Measurements from ENCODE around the gene TPH2.

TPH2 gene

GRCh38 chr12:71940068-71940467 is 1.4 kb downstream of the TPH2 start:
- no peaks in the 10 kb centered on the region for H3K27me3 ChIP-seq (ENCODE audit: insufficient read depth, insufficient read length)

DNA sequence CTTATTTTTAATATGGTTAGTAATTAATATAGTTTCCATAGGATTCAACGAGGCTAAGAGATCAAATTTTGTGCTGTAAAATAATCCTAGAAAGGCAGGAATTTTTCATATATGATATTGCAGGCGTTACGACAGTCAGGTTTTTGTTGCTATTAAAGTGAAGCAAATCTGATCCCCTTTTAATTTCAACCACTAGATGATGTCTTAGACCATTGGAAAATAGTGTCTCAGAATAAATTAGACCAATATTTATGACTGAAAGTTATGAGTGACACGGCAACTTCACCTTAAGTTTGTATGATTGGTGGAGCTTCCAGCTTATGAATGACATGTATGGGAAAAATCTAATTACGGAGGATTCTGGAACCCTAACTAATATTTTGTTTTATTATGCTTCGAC is 2.5 kb downstream of the TPH2 start:
- Histone ChIP-seq H3K27me3 (ENCODE audit: insufficient read depth, insufficient read length) (no peaks in the 10 kb centered on the region), H3K4me1 (ENCODE audit: insufficient read depth, insufficient read length) (no peaks in the 10 kb centered on the region), H3K4me3 (ENCODE audit: insufficient read length, low read depth) (no peak overlapping the region), H3K9ac (ENCODE audit: insufficient read length, low read depth) (no peak overlapping the region), H3K36me3 (ENCODE audit: insufficient read depth, insufficient read length, low read length) (no peaks in the 10 kb centered on the region), H3K9me3 (ENCODE audit: insufficient read depth, low read length) (no peaks in the 10 kb centered on the region)
- no peak for DNase-seq (ENCODE audit: low read depth, low spot score)
- TF ChIP-seq YY1 (IDR thresholded peaks at IDR 0.05; ENCODE audit: insufficient read depth, insufficient read length), result no peak
- no peak for TF ChIP-seq SUZ12 (IDR thresholded peaks at IDR 0.05; ENCODE audit: extremely low read depth, insufficient read depth, insufficient read length)
- TF ChIP-seq ZNF274 (IDR thresholded peaks at IDR 0.05; ENCODE audit: low read depth, low read length), result no peak

More at GRCh38 chr12:71940068-71940467, 1.4 kb downstream of the TPH2 start:
- no peaks in the 10 kb centered on the region for H3K9me3 ChIP-seq (ENCODE audit: insufficient read depth, low read length)
- H3K4me3 ChIP-seq (ENCODE audit: insufficient read length, low read depth), result no peak overlapping the region
- no peak for DNase-seq (ENCODE audit: low read depth, low spot score)
- H3K36me3 ChIP-seq (ENCODE audit: insufficient read depth, insufficient read length, low read length), result no peaks in the 10 kb centered on the region
- no peaks in the 10 kb centered on the region for H3K4me1 ChIP-seq (ENCODE audit: insufficient read depth, insufficient read length)
- no peak for TF ChIP-seq ZNF274 (IDR thresholded peaks at IDR 0.05; ENCODE audit: low read depth, low read length)
- no peak for TF ChIP-seq YY1 (IDR thresholded peaks at IDR 0.05; ENCODE audit: insufficient read depth, insufficient read length)
- no peak for TF ChIP-seq SUZ12 (IDR thresholded peaks at IDR 0.05; ENCODE audit: extremely low read depth, insufficient read depth, insufficient read length)
- H3K9ac ChIP-seq (ENCODE audit: insufficient read length, low read depth), result no peak overlapping the region

GRCh38 chr12:71942259-71942658 is 3.6 kb downstream of the TPH2 start:
- H3K9me3 ChIP-seq (ENCODE audit: insufficient read depth, low read length), result no peaks in the 10 kb centered on the region
- no peaks in the 10 kb centered on the region for H3K36me3 ChIP-seq (ENCODE audit: insufficient read depth, insufficient read length, low read length)
- TF ChIP-seq ZNF274 (IDR thresholded peaks at IDR 0.05; ENCODE audit: low read depth, low read length) (no peak), YY1 (IDR thresholded peaks at IDR 0.05; ENCODE audit: insufficient read depth, insufficient read length) (no peak), SUZ12 (IDR thresholded peaks at IDR 0.05; ENCODE audit: extremely low read depth, insufficient read depth, insufficient read length) (no peak)
- no peak for DNase-seq (ENCODE audit: low read depth, low spot score)
- no peaks in the 10 kb centered on the region for H3K27me3 ChIP-seq (ENCODE audit: insufficient read depth, insufficient read length)
- H3K4me3 ChIP-seq (ENCODE audit: insufficient read length, low read depth), result no peak overlapping the region
- H3K4me1 ChIP-seq (ENCODE audit: insufficient read depth, insufficient read length), result no peaks in the 10 kb centered on the region
- no peak overlapping the region for H3K9ac ChIP-seq (ENCODE audit: insufficient read length, low read depth)

- no peaks in the 10 kb centered on the region for H3K4me1 ChIP-seq (ENCODE audit: insufficient read depth, insufficient read length)
- TF ChIP-seq SUZ12 (IDR thresholded peaks at IDR 0.05; ENCODE audit: extremely low read depth, insufficient read depth, insufficient read length) (no peak), YY1 (IDR thresholded peaks at IDR 0.05; ENCODE audit: insufficient read depth, insufficient read length) (no peak), ZNF274 (IDR thresholded peaks at IDR 0.05; ENCODE audit: low read depth, low read length) (no peak)
- no peak for DNase-seq (ENCODE audit: low read depth, low spot score)
Observed at GRCh38 chr12:71942703-71943102, 4.1 kb downstream of the TPH2 start.

GRCh38 chr12:71945121-71945520 is 6.5 kb downstream of the TPH2 start:
- Histone ChIP-seq H3K4me1 (ENCODE audit: insufficient read depth, insufficient read length) (no peaks in the 10 kb centered on the region), H3K27me3 (ENCODE audit: insufficient read depth, insufficient read length) (no peaks in the 10 kb centered on the region), H3K9me3 (ENCODE audit: insufficient read depth, low read length) (no peaks in the 10 kb centered on the region), H3K36me3 (ENCODE audit: insufficient read depth, insufficient read length, low read length) (no peaks in the 10 kb centered on the region), H3K4me3 (ENCODE audit: insufficient read length, low read depth) (no peak overlapping the region), H3K9ac (ENCODE audit: insufficient read length, low read depth) (no peak overlapping the region)
- no peak for TF ChIP-seq ZNF274 (IDR thresholded peaks at IDR 0.05; ENCODE audit: low read depth, low read length)
- TF ChIP-seq YY1 (IDR thresholded peaks at IDR 0.05; ENCODE audit: insufficient read depth, insufficient read length), result no peak
- TF ChIP-seq SUZ12 (IDR thresholded peaks at IDR 0.05; ENCODE audit: extremely low read depth, insufficient read depth, insufficient read length), result no peak
- no peak for DNase-seq (ENCODE audit: low read depth, low spot score)

More at GRCh38 chr12:71942703-71943102, 4.1 kb downstream of the TPH2 start:
- Histone ChIP-seq H3K27me3 (ENCODE audit: insufficient read depth, insufficient read length) (no peaks in the 10 kb centered on the region), H3K36me3 (ENCODE audit: insufficient read depth, insufficient read length, low read length) (no peaks in the 10 kb centered on the region), H3K9me3 (ENCODE audit: insufficient read depth, low read length) (no peaks in the 10 kb centered on the region), H3K9ac (ENCODE audit: insufficient read length, low read depth) (no peak overlapping the region), H3K4me3 (ENCODE audit: insufficient read length, low read depth) (no peak overlapping the region)

DNA sequence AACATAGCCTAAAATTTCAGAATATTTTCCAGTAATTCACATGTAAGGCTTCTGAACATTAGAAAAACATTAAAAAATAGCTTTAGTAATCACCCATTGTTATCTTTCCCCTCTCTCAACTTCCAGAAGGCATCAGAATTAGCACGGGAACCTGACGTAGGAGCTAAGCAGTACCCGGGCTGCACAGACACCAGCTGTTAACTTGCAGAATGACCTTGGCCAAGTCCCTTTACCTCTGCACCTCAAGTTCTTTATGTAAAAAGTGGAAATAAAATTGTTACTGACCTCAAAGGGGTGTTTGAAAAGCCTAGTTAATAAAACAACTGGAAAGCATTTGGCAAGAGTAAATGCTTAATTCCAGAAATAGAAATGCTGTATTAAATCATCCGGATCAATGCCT is 7.2 kb downstream of the TPH2 start:
- Histone ChIP-seq H3K4me1 (ENCODE audit: insufficient read depth, insufficient read length) (no peaks in the 10 kb centered on the region), H3K27me3 (ENCODE audit: insufficient read depth, insufficient read length) (no peaks in the 10 kb centered on the region), H3K36me3 (ENCODE audit: insufficient read depth, insufficient read length, low read length) (no peaks in the 10 kb centered on the region), H3K4me3 (ENCODE audit: insufficient read length, low read depth) (no peak overlapping the region), H3K9me3 (ENCODE audit: insufficient read depth, low read length) (no peaks in the 10 kb centered on the region), H3K9ac (ENCODE audit: insufficient read length, low read depth) (no peak overlapping the region)
- TF ChIP-seq ZNF274 (IDR thresholded peaks at IDR 0.05; ENCODE audit: low read depth, low read length) (no peak), SUZ12 (IDR thresholded peaks at IDR 0.05; ENCODE audit: extremely low read depth, insufficient read depth, insufficient read length) (no peak), YY1 (IDR thresholded peaks at IDR 0.05; ENCODE audit: insufficient read depth, insufficient read length) (no peak)
- no peak for DNase-seq (ENCODE audit: low read depth, low spot score)

- TF ChIP-seq YY1 (IDR thresholded peaks at IDR 0.05; ENCODE audit: insufficient read depth, insufficient read length) (no peak), SUZ12 (IDR thresholded peaks at IDR 0.05; ENCODE audit: extremely low read depth, insufficient read depth, insufficient read length) (no peak), ZNF274 (IDR thresholded peaks at IDR 0.05; ENCODE audit: low read depth, low read length) (no peak)
- H3K27me3 ChIP-seq (ENCODE audit: insufficient read depth, insufficient read length), result no peaks in the 10 kb centered on the region
- no peaks in the 10 kb centered on the region for H3K36me3 ChIP-seq (ENCODE audit: insufficient read depth, insufficient read length, low read length)
- H3K9ac ChIP-seq (ENCODE audit: insufficient read length, low read depth), result no peak overlapping the region
- H3K4me3 ChIP-seq (ENCODE audit: insufficient read length, low read depth), result no peak overlapping the region
- DNase-seq (ENCODE audit: low read depth, low spot score), result peak; percentile 96
- H3K4me1 ChIP-seq (ENCODE audit: insufficient read depth, insufficient read length), result peaks cover 2% of the 10 kb centered on the region
- H3K9me3 ChIP-seq (ENCODE audit: insufficient read depth, low read length), result no peaks in the 10 kb centered on the region
Observed at GRCh38 chr12:71947645-71948105, 9.0 kb downstream of the TPH2 start.
